ENCODE measurements around the gene OR2G6.

OR2G6 gene

DNA sequence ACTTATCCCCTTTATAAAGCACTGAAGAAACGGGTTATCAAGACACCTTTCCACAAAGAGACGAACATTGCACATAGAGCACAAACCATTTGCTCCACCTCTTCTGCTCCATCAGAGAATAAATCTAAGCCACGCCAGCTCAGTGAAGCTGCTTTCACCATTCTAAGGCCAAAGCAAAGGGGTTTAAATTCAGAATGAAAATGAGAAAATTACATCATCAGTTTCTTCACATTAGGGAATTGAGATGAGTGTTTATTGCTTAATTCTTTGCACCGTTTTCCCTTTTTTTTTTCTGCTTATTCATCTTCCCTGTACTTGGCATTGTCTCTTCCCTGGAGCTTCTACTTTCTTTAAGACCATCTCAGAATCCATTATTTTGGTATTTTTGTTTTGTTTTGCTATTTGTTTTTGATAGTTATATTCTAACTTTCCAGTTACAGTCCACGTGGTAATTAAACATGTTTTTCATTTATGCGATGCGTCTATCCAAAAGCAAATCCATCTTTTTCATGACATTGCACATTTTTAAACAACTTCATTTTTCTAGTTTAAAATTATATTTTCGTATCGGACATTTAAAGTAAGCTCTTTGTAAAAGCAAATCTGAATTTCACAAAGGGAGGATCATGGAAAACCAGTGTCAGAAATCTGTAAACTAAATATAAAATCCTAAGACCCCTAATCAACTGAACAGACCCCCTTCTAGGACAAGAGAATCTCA, 68.5 kb downstream of the OR2G6 start:
- DNase-seq (ENCODE audit: low read depth), result no peak

Data from fibroblast of gingiva (primary cell).